Astrocyte (in vitro differentiated cells and primary cell): Measurements from ENCODE around the gene PCK1. TPM values are rescaled to one million over a fixed set of nuclear protein-coding genes. Genes with fewer than 3 reads are reported as not detected.

Experiments used
- DNase-seq: peaks from one replicate; pipeline ENCODE4 v3.0.0-alpha.2; 2010; ENCODE audit warnings: low read depth
- FAIRE-seq: peaks from 2 replicates; lab custom pipeline; 2011; peaks lifted over from hg19 to GRCh38; lab: Jason Lieb, UNC
- H2AFZ ChIP-seq: 2 replicates; pipeline ENCODE4 v1.6.0; 2012; ENCODE audit warnings: low read depth, low read length, inconsistent platforms
- H3K27ac ChIP-seq: 2 replicates; pipeline ENCODE4 v1.5.1; 2011; ENCODE audit warnings: low read depth, low read length, inconsistent platforms
- H3K27me3 ChIP-seq: 2 replicates; pipeline ENCODE4 v1.6.0; 2011; ENCODE audit warnings: low read length, inconsistent platforms; ENCODE audit not compliant: insufficient read depth
- H3K36me3 ChIP-seq: 2 replicates; pipeline ENCODE4 v1.5.1; 2011; ENCODE audit warnings: low read length, inconsistent platforms; ENCODE audit not compliant: insufficient read depth
- H3K4me1 ChIP-seq: 2 replicates; pipeline ENCODE4 v1.5.1; 2011; ENCODE audit warnings: low read length, inconsistent platforms; ENCODE audit not compliant: insufficient read depth
- H3K4me2 ChIP-seq: 2 replicates; pipeline ENCODE4 v1.6.0; 2012; ENCODE audit warnings: low read length, inconsistent platforms
- H3K4me3 ChIP-seq: 2 replicates; pipeline ENCODE4 v1.5.1; 2011; ENCODE audit warnings: low read depth, mild to moderate bottlenecking, low read length, inconsistent platforms; ENCODE audit not compliant: insufficient read depth
- H3K79me2 ChIP-seq: 2 replicates; pipeline ENCODE4 v1.6.0; 2012; ENCODE audit warnings: mild to moderate bottlenecking, low read length, inconsistent platforms; ENCODE audit not compliant: insufficient read depth
- H3K9ac ChIP-seq: 2 replicates; pipeline ENCODE4 v1.6.0; 2012; ENCODE audit warnings: mild to moderate bottlenecking, low read length, inconsistent platforms
- H3K9me3 ChIP-seq: 2 replicates; pipeline ENCODE4 v1.5.1; 2012; ENCODE audit warnings: low read depth, mild to moderate bottlenecking, low read length, inconsistent platforms; ENCODE audit not compliant: insufficient read depth
- H4K20me1 ChIP-seq: 2 replicates; pipeline ENCODE4 v1.6.0; 2012; ENCODE audit warnings: low read length, inconsistent platforms; ENCODE audit not compliant: insufficient read depth
- H3K27ac Mint-ChIP-seq: one replicate; pipeline ENCODE4 v1.8.0; 2021; ENCODE audit warnings: mild to moderate bottlenecking, mixed read lengths; ENCODE audit not compliant: unreplicated experiment
- H3K27me3 Mint-ChIP-seq: one replicate; pipeline ENCODE4 v1.8.0; 2021; ENCODE audit warnings: low read depth, mixed read lengths; ENCODE audit not compliant: unreplicated experiment
- H3K36me3 Mint-ChIP-seq: one replicate; pipeline ENCODE4 v1.8.0; 2021; ENCODE audit warnings: low read depth, mixed read lengths; ENCODE audit not compliant: unreplicated experiment
- H3K4me1 Mint-ChIP-seq: one replicate; pipeline ENCODE4 v1.8.0; 2021; ENCODE audit warnings: low read depth, mixed read lengths; ENCODE audit not compliant: unreplicated experiment
- H3K4me3 Mint-ChIP-seq: one replicate; pipeline ENCODE4 v1.8.0; 2021; ENCODE audit warnings: mild to moderate bottlenecking, moderate library complexity, mixed read lengths; ENCODE audit not compliant: unreplicated experiment
- H3K9me3 Mint-ChIP-seq: one replicate; pipeline ENCODE4 v1.8.0; 2021; ENCODE audit warnings: mild to moderate bottlenecking, mixed read lengths; ENCODE audit not compliant: unreplicated experiment
- EZH2 ChIP-seq: IDR thresholded peaks from 2 replicates; pipeline ENCODE4 v1.6.1; 2012; ENCODE audit warnings: mild to moderate bottlenecking, low read length, inconsistent platforms; ENCODE audit not compliant: insufficient read depth
- total RNA-seq: library from RNA; stranded (reverse); gene quantifications from 2 replicates; pipeline ENCODE4 v1.2.1, GENCODE V29; 2021
- TF ChIP-seq, protein P1 (sequence below): IDR thresholded peaks from 2 replicates; pipeline ENCODE4 v1.5.1; 2011; ENCODE audit warnings: low read depth, mild to moderate bottlenecking, inconsistent platforms, low read length, moderate library complexity; ENCODE audit not compliant: insufficient read depth

The PCK1 gene
- total RNA-seq, 1 donor from 2014 or later, result not detected

DNA sequence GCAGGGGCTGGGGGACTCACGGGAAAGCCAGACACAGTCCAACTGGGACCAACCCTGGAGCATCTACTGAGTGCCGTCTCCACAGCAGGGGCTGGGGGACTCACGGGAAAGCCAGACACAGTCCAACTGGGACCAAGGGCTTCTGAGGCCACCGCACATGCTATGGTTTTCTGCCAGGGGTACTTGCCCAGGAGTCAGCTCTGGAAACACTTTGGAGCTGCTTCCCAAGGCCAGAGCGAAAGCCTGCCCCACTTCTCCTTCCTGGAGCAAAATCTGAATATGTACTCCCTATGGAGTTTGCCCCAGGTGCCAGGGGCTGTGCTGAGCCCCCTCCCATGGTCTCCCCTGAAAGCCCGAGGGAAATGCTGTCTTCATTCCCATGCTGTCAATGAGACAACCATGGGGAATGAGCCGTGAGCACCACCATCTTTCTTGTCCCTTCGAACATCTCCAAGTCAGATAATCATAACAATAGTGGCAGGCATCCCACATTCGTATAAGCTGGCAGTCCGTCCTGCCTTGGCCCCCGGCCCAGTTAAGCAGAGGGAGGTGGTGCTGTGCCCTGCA is 18.5 kb downstream of the PCK1 start:
- no peak overlapping the region for H3K4me3 Mint-ChIP-seq

DNA sequence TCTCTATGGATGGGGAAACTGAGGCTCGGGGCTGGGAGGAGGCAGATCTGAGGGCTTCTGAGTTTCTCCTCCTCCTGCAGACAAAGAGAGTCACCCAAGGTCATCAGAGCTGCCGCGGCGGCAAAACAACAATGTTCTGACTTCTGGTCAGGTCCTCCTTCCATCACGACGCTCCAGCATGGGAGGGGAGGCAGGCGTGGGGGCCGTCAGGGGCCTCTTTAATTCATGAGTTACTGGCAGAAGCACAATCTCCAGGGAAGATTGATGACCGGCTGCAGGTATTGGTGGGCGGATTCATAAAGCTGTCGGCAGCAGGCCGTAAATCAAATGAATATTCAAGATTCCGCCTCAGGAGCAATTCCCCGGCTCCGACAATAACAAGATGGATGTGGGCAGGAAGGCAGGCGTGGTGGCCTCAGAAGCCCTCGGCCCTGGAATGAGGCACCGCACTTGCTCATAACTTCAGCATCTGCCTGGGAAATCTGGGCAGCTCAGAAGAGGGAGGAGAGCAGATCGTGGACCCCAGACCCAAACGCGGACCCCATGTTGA is 19.1 kb downstream of the PCK1 start:
- no peak overlapping the region for H3K4me3 Mint-ChIP-seq
- DNase-seq (peak; percentile 16), FAIRE-seq (no peak)
- Histone ChIP-seq H3K79me2 (no peaks in the 10 kb centered on the region), H4K20me1 (no peaks in the 10 kb centered on the region), H3K9me3 (peaks cover 7% of the 10 kb centered on the region), H3K4me2 (no peak overlapping the region), H3K9ac (no peak overlapping the region), H3K4me3 (no peak overlapping the region), H3K27me3 (peaks cover 52% of the 10 kb centered on the region), H3K27ac (no peak overlapping the region), H3K36me3 (no peaks in the 10 kb centered on the region), H2AFZ (no peak overlapping the region), H3K4me1 (peaks cover 8% of the 10 kb centered on the region)
- peaks cover 3% of the 10 kb centered on the region for H3K36me3 Mint-ChIP-seq
- TF ChIP-seq, protein P1, sequence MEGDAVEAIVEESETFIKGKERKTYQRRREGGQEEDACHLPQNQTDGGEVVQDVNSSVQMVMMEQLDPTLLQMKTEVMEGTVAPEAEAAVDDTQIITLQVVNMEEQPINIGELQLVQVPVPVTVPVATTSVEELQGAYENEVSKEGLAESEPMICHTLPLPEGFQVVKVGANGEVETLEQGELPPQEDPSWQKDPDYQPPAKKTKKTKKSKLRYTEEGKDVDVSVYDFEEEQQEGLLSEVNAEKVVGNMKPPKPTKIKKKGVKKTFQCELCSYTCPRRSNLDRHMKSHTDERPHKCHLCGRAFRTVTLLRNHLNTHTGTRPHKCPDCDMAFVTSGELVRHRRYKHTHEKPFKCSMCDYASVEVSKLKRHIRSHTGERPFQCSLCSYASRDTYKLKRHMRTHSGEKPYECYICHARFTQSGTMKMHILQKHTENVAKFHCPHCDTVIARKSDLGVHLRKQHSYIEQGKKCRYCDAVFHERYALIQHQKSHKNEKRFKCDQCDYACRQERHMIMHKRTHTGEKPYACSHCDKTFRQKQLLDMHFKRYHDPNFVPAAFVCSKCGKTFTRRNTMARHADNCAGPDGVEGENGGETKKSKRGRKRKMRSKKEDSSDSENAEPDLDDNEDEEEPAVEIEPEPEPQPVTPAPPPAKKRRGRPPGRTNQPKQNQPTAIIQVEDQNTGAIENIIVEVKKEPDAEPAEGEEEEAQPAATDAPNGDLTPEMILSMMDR, result no peak
- no peak for TF ChIP-seq EZH2
- H3K27me3 Mint-ChIP-seq, result peaks cover 41% of the 10 kb centered on the region
- no peak overlapping the region for H3K27ac Mint-ChIP-seq
- peaks cover 5% of the 10 kb centered on the region for H3K9me3 Mint-ChIP-seq
- no peaks in the 10 kb centered on the region for H3K4me1 Mint-ChIP-seq

More for the DNA sequence above, 18.5 kb downstream of the PCK1 start:
- no peak for DNase-seq
- H3K27ac ChIP-seq, result no peak overlapping the region
- H3K4me2 ChIP-seq, result no peak overlapping the region
- no peak overlapping the region for H3K27ac Mint-ChIP-seq
- H3K9me3 Mint-ChIP-seq, result peaks cover 2% of the 10 kb centered on the region
- H3K9me3 ChIP-seq, result peaks cover 7% of the 10 kb centered on the region
- H3K79me2 ChIP-seq, result no peaks in the 10 kb centered on the region
- no peak for FAIRE-seq
- H3K4me1 Mint-ChIP-seq, result no peaks in the 10 kb centered on the region
- no peak overlapping the region for H2AFZ ChIP-seq
- no peak overlapping the region for H3K4me3 ChIP-seq
- peaks cover 8% of the 10 kb centered on the region for H3K4me1 ChIP-seq
- no peak overlapping the region for H3K9ac ChIP-seq
- peaks cover 52% of the 10 kb centered on the region for H3K27me3 ChIP-seq
- no peaks in the 10 kb centered on the region for H4K20me1 ChIP-seq
- TF ChIP-seq, protein P1, result no peak
- no peak for TF ChIP-seq EZH2
- peaks cover 3% of the 10 kb centered on the region for H3K36me3 Mint-ChIP-seq
- peaks cover 41% of the 10 kb centered on the region for H3K27me3 Mint-ChIP-seq
- H3K36me3 ChIP-seq, result no peaks in the 10 kb centered on the region

DNA sequence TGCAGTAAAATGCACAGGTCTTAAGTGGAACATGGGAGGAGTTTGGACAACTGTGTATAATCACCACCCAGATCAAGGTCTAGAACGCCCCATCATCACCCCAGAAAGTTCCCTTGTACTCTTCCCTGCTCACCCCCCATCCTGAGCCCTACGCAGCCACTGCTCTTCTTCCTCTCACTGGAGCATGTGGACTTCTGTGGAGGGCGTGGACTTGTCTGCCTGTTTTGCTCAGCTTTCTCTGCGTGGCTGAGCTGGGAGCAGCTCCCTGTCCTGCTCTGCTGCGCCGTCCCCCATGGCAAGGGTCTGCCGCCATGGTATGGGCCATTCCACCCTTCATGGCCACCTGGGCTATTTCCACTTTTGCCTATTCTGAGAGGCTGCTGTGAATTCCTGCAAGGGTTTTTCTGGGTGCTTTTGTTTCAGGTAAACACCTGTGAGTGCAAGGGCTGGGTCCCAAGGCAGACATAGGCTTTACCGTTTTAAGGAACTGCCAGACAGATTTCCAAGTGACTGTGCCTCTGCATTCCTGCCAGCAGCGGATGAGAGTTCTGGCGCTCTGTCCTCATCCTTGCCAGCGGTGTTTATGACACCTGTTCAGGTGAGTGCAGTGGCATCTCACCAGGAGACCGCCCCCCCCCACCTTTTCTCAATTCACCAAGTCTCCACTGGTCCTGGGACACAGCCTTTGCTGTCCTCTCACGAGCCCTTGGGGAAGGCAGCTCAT is 19.7 kb downstream of the PCK1 start:
- no peaks in the 10 kb centered on the region for H3K79me2 ChIP-seq
- H3K27ac ChIP-seq, result no peak overlapping the region
- no peak overlapping the region for H2AFZ ChIP-seq
- no peak overlapping the region for H3K4me3 ChIP-seq
- H3K36me3 Mint-ChIP-seq, result peaks cover 3% of the 10 kb centered on the region
- no peak overlapping the region for H3K4me2 ChIP-seq
- H3K9ac ChIP-seq, result no peak overlapping the region
- FAIRE-seq (no peak), DNase-seq (no peak)
- no peak overlapping the region for H3K27ac Mint-ChIP-seq
- H4K20me1 ChIP-seq, result no peaks in the 10 kb centered on the region
- H3K4me3 Mint-ChIP-seq, result no peak overlapping the region
- H3K4me1 ChIP-seq, result peaks cover 8% of the 10 kb centered on the region
- H3K9me3 ChIP-seq, result peaks cover 5% of the 10 kb centered on the region
- no peaks in the 10 kb centered on the region for H3K4me1 Mint-ChIP-seq
- peaks cover 53% of the 10 kb centered on the region for H3K27me3 ChIP-seq
- H3K36me3 ChIP-seq, result no peaks in the 10 kb centered on the region
- TF ChIP-seq, protein P1, result no peak
- TF ChIP-seq EZH2, result no peak
- H3K27me3 Mint-ChIP-seq, result peaks cover 47% of the 10 kb centered on the region
- peaks cover 5% of the 10 kb centered on the region for H3K9me3 Mint-ChIP-seq
